K562 (cell line): ENCODE results near the gene ADM5. TPM values are rescaled to one million over a fixed set of nuclear protein-coding genes. Genes with fewer than 3 reads are reported as not detected.
A peak's percentile ranks its signal among the peaks of the same experiment; 100 is the strongest.

ENCODE experiments used
- ARHGAP35 ChIP-seq: fragments of 450-650 bp; IDR thresholded peaks from 2 replicates; pipeline ENCODE4 v1.6.1; 2018; ENCODE audit not compliant: partially characterized antibody
- FOXJ2 ChIP-seq: fragments of 200-800 bp; sonication (Bioruptor generic); IDR thresholded peaks from 2 replicates; pipeline ENCODE4 v1.6.1; 2016; ENCODE audit warnings: missing genetic modification characterization, missing compliant biosample characterization
- GABPA ChIP-seq: fragments of 200-800 bp; sonication (Bioruptor generic); conservative IDR thresholded peaks from 2 replicates; pipeline ENCODE4 v1.6.1; 2016; ENCODE audit warnings: low read depth, missing genetic modification characterization, missing compliant biosample characterization
- KDM1A ChIP-seq, 2 experiments: fragments of 450-650 bp; IDR thresholded peaks; 2 replicates each; pipeline ENCODE4 v1.6.1; 2016; ENCODE audit warnings: mild to moderate bottlenecking in 2 of 2
- MTA1 ChIP-seq: fragments of 450-650 bp; IDR thresholded peaks from 2 replicates; pipeline ENCODE4 v1.6.1; 2017; ENCODE audit warnings: borderline replicate concordance
- MYNN ChIP-seq, 2 experiments: sonication (generic); formaldehyde crosslinking in 1 of 2; IDR thresholded peaks; 2 replicates each; pipeline versions ENCODE4 v1.5.0 to v1.6.1; 2016 to 2020; ENCODE audit warnings: antibody characterized with exemption in 1 of 2, missing genetic modification reagents in 1 of 2
- SREBF1 ChIP-seq: fragments of 150-350 bp; IDR thresholded peaks from 2 replicates; pipeline ENCODE4 v1.6.1; 2014; ENCODE audit warnings: antibody characterized with exemption, low read depth, low read length, borderline replicate concordance
- ZNF217 ChIP-seq: sonication (generic); formaldehyde crosslinking; IDR thresholded peaks from 2 replicates; pipeline ENCODE4 v1.8.0; 2022; ENCODE audit warnings: mild to moderate bottlenecking, missing genetic modification reagents
- polyA plus RNA-seq, 8 experiments: library from polyadenylated mRNA; depleted of rRNA in 4 of 8; stranded (reverse) in 5 of 8; unstranded in 3 of 8; fragments of >200 nt; fragmentation: Nextera tagmentation in 2 of 8; fragmentation: Illumina TruSeq in 1 of 8; extraction: Ambion mirVana in 2 of 8; extraction: Trizol in 1 of 8; gene quantifications; 2 replicates each; pipeline versions ENCODE4 v1.2.1 to v1.2.3, GENCODE V29; 2011 to 2014; ENCODE audit warnings: inconsistent platforms in 1 of 8, missing spikeins in 1 of 8
- total RNA-seq, 7 experiments: library from RNA; depleted of rRNA in 6 of 7; stranded (reverse); fragments of >200 nt in 6 of 7; fragmentation: Illumina TruSeq in 2 of 7; extraction: Trizol in 2 of 7; gene quantifications; 2 replicates each; pipeline versions ENCODE4 v1.2.1 to v1.2.3, GENCODE V29; 2011 to 2021; ENCODE audit warnings: low replicate concordance in 1 of 7
- TF ChIP-seq, protein P1 (sequence below), 2 experiments: fragments of 450-650 bp in 1 of 2; sonication (generic) in 1 of 2; formaldehyde crosslinking in 1 of 2; IDR thresholded peaks; 2 replicates each; pipeline versions ENCODE4 v1.7.1 to v1.9.0; 2016 to 2022; ENCODE audit warnings: inconsistent platforms in 1 of 2, mild to moderate bottlenecking in 1 of 2, missing genetic modification reagents in 1 of 2
- TF ChIP-seq, protein P2 (sequence below), 2 experiments: fragments of 450-650 bp; formaldehyde crosslinking in 1 of 2; IDR thresholded peaks; 2 replicates each; pipeline versions ENCODE4 v1.4.0 to v1.6.1; 2014 to 2020; ENCODE audit warnings: mild to moderate bottlenecking in 2 of 2, borderline replicate concordance in 1 of 2, low read depth in 1 of 2

The ADM5 gene
- total and polyA plus RNA-seq, 9 of the 15 experiments (the other 6 are each of a cell fraction or from before 2014, with no cell fraction given): 0.13 to 8.4 (median 2.0) TPM; not detected in 1

DNA sequence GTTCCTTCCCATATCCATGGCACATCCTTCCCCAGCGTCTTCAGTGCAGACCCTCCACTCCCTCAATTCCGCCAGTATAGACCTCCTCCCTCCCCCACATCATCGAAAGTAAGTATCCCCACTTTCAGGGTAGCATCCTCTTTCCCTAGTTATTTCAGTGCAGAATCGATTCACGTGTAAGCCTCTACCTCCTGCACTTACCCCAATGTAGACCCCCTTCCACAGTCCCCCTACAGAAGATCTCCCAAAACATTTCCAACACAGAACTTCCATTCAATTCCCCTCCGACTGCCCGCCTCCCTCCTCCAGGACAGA lies 24.4 kb upstream of the ADM5 start (continued):
- TF ChIP-seq, protein P1, sequence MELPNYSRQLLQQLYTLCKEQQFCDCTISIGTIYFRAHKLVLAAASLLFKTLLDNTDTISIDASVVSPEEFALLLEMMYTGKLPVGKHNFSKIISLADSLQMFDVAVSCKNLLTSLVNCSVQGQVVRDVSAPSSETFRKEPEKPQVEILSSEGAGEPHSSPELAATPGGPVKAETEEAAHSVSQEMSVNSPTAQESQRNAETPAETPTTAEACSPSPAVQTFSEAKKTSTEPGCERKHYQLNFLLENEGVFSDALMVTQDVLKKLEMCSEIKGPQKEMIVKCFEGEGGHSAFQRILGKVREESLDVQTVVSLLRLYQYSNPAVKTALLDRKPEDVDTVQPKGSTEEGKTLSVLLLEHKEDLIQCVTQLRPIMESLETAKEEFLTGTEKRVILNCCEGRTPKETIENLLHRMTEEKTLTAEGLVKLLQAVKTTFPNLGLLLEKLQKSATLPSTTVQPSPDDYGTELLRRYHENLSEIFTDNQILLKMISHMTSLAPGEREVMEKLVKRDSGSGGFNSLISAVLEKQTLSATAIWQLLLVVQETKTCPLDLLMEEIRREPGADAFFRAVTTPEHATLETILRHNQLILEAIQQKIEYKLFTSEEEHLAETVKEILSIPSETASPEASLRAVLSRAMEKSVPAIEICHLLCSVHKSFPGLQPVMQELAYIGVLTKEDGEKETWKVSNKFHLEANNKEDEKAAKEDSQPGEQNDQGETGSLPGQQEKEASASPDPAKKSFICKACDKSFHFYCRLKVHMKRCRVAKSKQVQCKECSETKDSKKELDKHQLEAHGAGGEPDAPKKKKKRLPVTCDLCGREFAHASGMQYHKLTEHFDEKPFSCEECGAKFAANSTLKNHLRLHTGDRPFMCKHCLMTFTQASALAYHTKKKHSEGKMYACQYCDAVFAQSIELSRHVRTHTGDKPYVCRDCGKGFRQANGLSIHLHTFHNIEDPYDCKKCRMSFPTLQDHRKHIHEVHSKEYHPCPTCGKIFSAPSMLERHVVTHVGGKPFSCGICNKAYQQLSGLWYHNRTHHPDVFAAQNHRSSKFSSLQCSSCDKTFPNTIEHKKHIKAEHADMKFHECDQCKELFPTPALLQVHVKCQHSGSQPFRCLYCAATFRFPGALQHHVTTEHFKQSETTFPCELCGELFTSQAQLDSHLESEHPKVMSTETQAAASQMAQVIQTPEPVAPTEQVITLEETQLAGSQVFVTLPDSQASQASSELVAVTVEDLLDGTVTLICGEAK (IDR thresholded peaks at IDR 0.05): no peak
- TF ChIP-seq, protein P1 (CRISPR knock-in tag; IDR thresholded peaks at IDR 0.05): no peak
- TF ChIP-seq FOXJ2 (tag) (no peak), MYNN (IDR thresholded peaks at IDR 0.05) (no peak), MYNN (CRISPR knock-in tag; IDR thresholded peaks at IDR 0.05) (no peak), SREBF1 (no peak), ZNF217 (no peak), GABPA (tag) (peak; percentile 27), KDM1A (IDR thresholded peaks at IDR 0.05) (no peak), MTA1 (0 out of 2 replicates have a peak, but pooled peaks have one; percentile 9), ARHGAP35 (no peak)
- TF ChIP-seq, protein P2, sequence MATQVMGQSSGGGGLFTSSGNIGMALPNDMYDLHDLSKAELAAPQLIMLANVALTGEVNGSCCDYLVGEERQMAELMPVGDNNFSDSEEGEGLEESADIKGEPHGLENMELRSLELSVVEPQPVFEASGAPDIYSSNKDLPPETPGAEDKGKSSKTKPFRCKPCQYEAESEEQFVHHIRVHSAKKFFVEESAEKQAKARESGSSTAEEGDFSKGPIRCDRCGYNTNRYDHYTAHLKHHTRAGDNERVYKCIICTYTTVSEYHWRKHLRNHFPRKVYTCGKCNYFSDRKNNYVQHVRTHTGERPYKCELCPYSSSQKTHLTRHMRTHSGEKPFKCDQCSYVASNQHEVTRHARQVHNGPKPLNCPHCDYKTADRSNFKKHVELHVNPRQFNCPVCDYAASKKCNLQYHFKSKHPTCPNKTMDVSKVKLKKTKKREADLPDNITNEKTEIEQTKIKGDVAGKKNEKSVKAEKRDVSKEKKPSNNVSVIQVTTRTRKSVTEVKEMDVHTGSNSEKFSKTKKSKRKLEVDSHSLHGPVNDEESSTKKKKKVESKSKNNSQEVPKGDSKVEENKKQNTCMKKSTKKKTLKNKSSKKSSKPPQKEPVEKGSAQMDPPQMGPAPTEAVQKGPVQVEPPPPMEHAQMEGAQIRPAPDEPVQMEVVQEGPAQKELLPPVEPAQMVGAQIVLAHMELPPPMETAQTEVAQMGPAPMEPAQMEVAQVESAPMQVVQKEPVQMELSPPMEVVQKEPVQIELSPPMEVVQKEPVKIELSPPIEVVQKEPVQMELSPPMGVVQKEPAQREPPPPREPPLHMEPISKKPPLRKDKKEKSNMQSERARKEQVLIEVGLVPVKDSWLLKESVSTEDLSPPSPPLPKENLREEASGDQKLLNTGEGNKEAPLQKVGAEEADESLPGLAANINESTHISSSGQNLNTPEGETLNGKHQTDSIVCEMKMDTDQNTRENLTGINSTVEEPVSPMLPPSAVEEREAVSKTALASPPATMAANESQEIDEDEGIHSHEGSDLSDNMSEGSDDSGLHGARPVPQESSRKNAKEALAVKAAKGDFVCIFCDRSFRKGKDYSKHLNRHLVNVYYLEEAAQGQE (IDR thresholded peaks at IDR 0.05; ENCODE audit: borderline replicate concordance): no peak
- TF ChIP-seq, protein P2 (CRISPR knock-in tag; IDR thresholded peaks at IDR 0.05; ENCODE audit: low read depth): no peak
